ENCODE measurements around the gene PWWP2B. TPM values are rescaled to one million over a fixed set of nuclear protein-coding genes. Genes with fewer than 3 reads are reported as not detected.
"Not testable (repeated sequence)": the region's sequence is repeated elsewhere in the genome, so short reads cannot be mapped to it uniquely, and the experiment has no call there.

Gene PWWP2B
- total RNA-seq, 5 donors from 2014 or later (not counting 1 experiment from before 2014, with no cell fraction given) = 11.5 to 15.3 (median 13.6) TPM

GRCh38 chr10:132383751-132384196, 13.2 kb upstream of the PWWP2B start:
- Mint-ChIP-seq H3K36me3 (peaks cover 3% of the 10 kb centered on the region), H3K27me3 (no peaks in the 10 kb centered on the region), H3K27ac (no peak overlapping the region), H3K4me3 (no peak overlapping the region), H3K4me1 (peaks cover 7 to 21% (median 12%) of the 10 kb centered on the region in 3 donors), H3K9me3 (no peaks in the 10 kb centered on the region)
- DNase-seq = no peak
- H3K27ac ChIP-seq (ENCODE audit: low read length) = no peak overlapping the region
- no peak for ATAC-seq (replicated peaks in 1 of 4)
- no peaks in the 10 kb centered on the region for H3K36me3 ChIP-seq (ENCODE audit: control insufficient read depth in 2 of 2, extremely low read depth in 1 of 2, insufficient read depth in 1 of 2, low read length in 1 of 2)
- no peak overlapping the region for H3K4me3 ChIP-seq (ENCODE audit: control insufficient read depth in 1 of 2, extremely low read depth in 1 of 2, low read length in 1 of 2)
- POLR2A ChIA-PET = no interaction called here
- CTCF ChIA-PET = no interaction called here
- H3K4me1 ChIP-seq (ENCODE audit: control insufficient read depth in 1 of 2, extremely low read depth in 1 of 2, insufficient read depth in 2 of 2, low read length in 2 of 2) = peaks cover 2 to 7% of the 10 kb centered on the region in 2 experiments
- WGBS (ENCODE audit: insufficient coverage) = 76% methylated on average over 13 of the region's 13 CpGs
- H3K27me3 ChIP-seq (replicated peaks in 1 of 2; ENCODE audit: control insufficient read depth in 2 of 2, extremely low read depth in 1 of 2, insufficient read depth in 2 of 2, low read length in 1 of 2) = peaks cover 0 to 6% of the 10 kb centered on the region in 2 experiments
- H3K9me3 ChIP-seq = no peaks in the 10 kb centered on the region

DNA sequence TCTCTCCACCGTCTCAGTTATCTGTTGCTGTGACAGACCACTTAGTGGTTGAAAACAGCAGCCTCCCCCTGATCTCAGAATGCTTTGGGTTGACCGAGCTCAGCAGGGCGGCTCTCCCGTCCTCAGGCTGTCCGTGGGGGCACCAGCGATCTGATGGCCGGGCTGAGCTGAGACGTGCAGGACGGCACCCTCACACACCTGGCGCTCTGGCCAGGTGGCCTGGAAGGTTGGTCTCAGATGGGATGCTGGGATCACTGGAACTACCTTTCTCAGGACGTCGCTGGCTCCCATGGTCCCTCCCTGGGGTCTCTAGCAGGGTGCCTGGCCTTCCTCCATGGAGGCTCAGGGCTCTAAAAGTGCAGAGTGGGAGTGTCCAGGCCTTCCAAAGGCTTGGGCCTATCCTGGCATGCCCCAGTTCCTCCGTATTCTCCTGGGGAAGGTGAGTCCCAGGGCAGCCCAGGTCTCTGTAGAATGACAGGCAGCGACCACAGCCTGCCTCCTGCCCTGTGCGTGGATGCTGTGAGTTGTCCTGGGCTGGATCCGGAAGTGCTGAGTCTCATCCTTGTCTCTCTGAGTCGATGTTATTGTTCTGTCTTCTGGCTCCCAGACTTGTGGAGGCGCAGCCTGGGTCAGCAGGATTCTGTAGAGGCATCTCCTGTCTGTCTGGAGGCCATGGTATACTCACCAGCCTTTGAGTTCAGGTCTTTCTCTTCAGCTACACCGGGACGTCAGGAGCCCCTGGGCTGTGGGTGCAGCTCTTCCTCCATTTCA, 12.2 kb upstream of the PWWP2B start:
- no peak overlapping the region for H3K4me3 ChIP-seq (ENCODE audit: control insufficient read depth in 1 of 2, extremely low read depth in 1 of 2, low read length in 1 of 2)
- peaks cover 0 to 10% of the 10 kb centered on the region in 2 experiments for H3K27me3 ChIP-seq (replicated peaks in 1 of 2; ENCODE audit: control insufficient read depth in 2 of 2, extremely low read depth in 1 of 2, insufficient read depth in 2 of 2, low read length in 1 of 2)
- Mint-ChIP-seq H3K9me3 (no peaks in the 10 kb centered on the region), H3K4me3 (no peak overlapping the region), H3K27me3 (no peaks in the 10 kb centered on the region), H3K36me3 (no peaks in the 10 kb centered on the region), H3K4me1 (peaks cover 7 to 21% (median 12%) of the 10 kb centered on the region in 3 donors), H3K27ac (no peak overlapping the region)
- no peaks in the 10 kb centered on the region for H3K9me3 ChIP-seq
- H3K27ac ChIP-seq (ENCODE audit: low read length) = no peak overlapping the region
- peaks cover 2 to 14% of the 10 kb centered on the region in 2 experiments for H3K4me1 ChIP-seq (ENCODE audit: control insufficient read depth in 1 of 2, extremely low read depth in 1 of 2, insufficient read depth in 2 of 2, low read length in 2 of 2)
- no peaks in the 10 kb centered on the region for H3K36me3 ChIP-seq (ENCODE audit: control insufficient read depth in 2 of 2, extremely low read depth in 1 of 2, insufficient read depth in 1 of 2, low read length in 1 of 2)
- no peak for DNase-seq
- ChIA-PET POLR2A (no interaction called here), CTCF (no interaction called here)
- no peak for ATAC-seq (replicated peaks in 1 of 4)
- 91% methylated on average over 14 of the region's 20 CpGs for WGBS (ENCODE audit: insufficient coverage)

GRCh38 chr10:132385389-132385667, 11.7 kb upstream of the PWWP2B start:
- Histone ChIP-seq H3K36me3 (ENCODE audit: control insufficient read depth in 2 of 2, extremely low read depth in 1 of 2, insufficient read depth in 1 of 2, low read length in 1 of 2) (no peaks in the 10 kb centered on the region), H3K4me1 (ENCODE audit: control insufficient read depth in 1 of 2, extremely low read depth in 1 of 2, insufficient read depth in 2 of 2, low read length in 2 of 2) (peaks cover 2 to 14% of the 10 kb centered on the region in 2 experiments), H3K4me3 (ENCODE audit: control insufficient read depth in 1 of 2, extremely low read depth in 1 of 2, low read length in 1 of 2) (no peak overlapping the region), H3K27ac (ENCODE audit: low read length) (no peak overlapping the region), H3K9me3 (no peaks in the 10 kb centered on the region), H3K27me3 (replicated peaks in 1 of 2; ENCODE audit: control insufficient read depth in 2 of 2, extremely low read depth in 1 of 2, insufficient read depth in 2 of 2, low read length in 1 of 2) (peaks cover 0 to 10% of the 10 kb centered on the region in 2 experiments)
- H3K4me1 Mint-ChIP-seq = peaks cover 7 to 21% (median 12%) of the 10 kb centered on the region in 3 donors
- ATAC-seq (replicated peaks in 1 of 4) = no peak
- CTCF ChIA-PET = no interaction called here
- H3K36me3 Mint-ChIP-seq = no peaks in the 10 kb centered on the region
- H3K27me3 Mint-ChIP-seq = no peaks in the 10 kb centered on the region
- POLR2A ChIA-PET = no interaction called here
- no peak for DNase-seq
- H3K27ac Mint-ChIP-seq = no peak overlapping the region
- 68% methylated on average over 2 of the region's 5 CpGs for WGBS (ENCODE audit: insufficient coverage)
- no peak overlapping the region for H3K4me3 Mint-ChIP-seq
- no peaks in the 10 kb centered on the region for H3K9me3 Mint-ChIP-seq

DNA sequence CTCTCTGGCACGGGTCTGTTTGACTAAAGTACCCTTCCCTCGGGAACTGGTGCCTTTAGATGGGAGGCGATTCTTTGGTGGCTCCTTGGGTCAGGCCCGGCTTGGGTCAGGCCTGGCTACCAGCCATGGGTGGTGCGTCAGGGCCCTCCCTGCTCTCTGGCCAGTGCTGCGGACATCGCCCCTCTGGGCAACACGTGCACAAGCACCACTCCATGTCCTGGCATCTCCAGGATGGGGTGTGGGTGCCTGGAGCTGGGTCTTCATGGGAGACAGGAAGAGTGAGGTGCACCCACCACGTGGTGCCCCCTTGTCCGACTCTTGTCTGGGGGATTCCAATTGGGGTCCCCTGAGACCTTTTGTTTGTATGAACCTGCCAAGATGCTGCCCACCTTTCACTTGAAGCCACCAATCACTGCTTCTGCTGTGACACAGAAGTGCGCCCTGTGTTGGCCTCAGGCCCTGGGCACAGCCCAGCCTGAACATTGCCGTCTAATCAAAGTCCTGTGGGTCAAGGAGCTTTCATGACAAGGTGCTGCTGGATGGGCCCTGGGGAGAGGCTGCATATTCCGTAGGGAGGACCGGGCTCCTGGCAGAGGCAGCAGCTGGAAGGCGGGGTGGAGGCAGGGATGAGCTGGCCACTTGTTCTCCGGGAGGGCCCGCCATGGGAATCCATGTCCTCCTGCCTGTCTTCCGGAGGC, 11.1 kb upstream of the PWWP2B start:
- Mint-ChIP-seq H3K4me3 (no peak overlapping the region), H3K27me3 (no peaks in the 10 kb centered on the region), H3K27ac (no peak overlapping the region), H3K4me1 (peaks cover 7 to 21% (median 12%) of the 10 kb centered on the region in 3 donors), H3K9me3 (no peaks in the 10 kb centered on the region), H3K36me3 (no peaks in the 10 kb centered on the region)
- no peak for DNase-seq
- Histone ChIP-seq H3K27ac (ENCODE audit: low read length) (no peak overlapping the region), H3K4me1 (ENCODE audit: control insufficient read depth in 1 of 2, extremely low read depth in 1 of 2, insufficient read depth in 2 of 2, low read length in 2 of 2) (peaks cover 2 to 14% of the 10 kb centered on the region in 2 experiments), H3K36me3 (ENCODE audit: control insufficient read depth in 2 of 2, extremely low read depth in 1 of 2, insufficient read depth in 1 of 2, low read length in 1 of 2) (no peaks in the 10 kb centered on the region), H3K9me3 (no peaks in the 10 kb centered on the region), H3K4me3 (ENCODE audit: control insufficient read depth in 1 of 2, extremely low read depth in 1 of 2, low read length in 1 of 2) (no peak overlapping the region), H3K27me3 (replicated peaks in 1 of 2; ENCODE audit: control insufficient read depth in 2 of 2, extremely low read depth in 1 of 2, insufficient read depth in 2 of 2, low read length in 1 of 2) (peaks cover 0 to 10% of the 10 kb centered on the region in 2 experiments)
- CTCF ChIA-PET = no interaction called here
- no peak for ATAC-seq (replicated peaks in 1 of 4)
- POLR2A ChIA-PET = no interaction called here
- 88% methylated on average over 18 of the region's 18 CpGs for WGBS (ENCODE audit: insufficient coverage)

- H3K4me3 ChIP-seq (ENCODE audit: control insufficient read depth in 1 of 2, extremely low read depth in 1 of 2, low read length in 1 of 2) = no peak overlapping the region
- no peak for DNase-seq
- peaks cover 7 to 20% (median 11%) of the 10 kb centered on the region in 3 donors for H3K4me1 Mint-ChIP-seq
- no peak for ATAC-seq (replicated peaks in 1 of 4)
- H3K4me1 ChIP-seq (ENCODE audit: control insufficient read depth in 1 of 2, extremely low read depth in 1 of 2, insufficient read depth in 2 of 2, low read length in 2 of 2) = peaks cover 2 to 14% of the 10 kb centered on the region in 2 experiments
- POLR2A ChIA-PET = no interaction called here
- no peaks in the 10 kb centered on the region for H3K36me3 Mint-ChIP-seq
- H3K9me3 ChIP-seq = no peaks in the 10 kb centered on the region
- H3K27ac ChIP-seq (ENCODE audit: low read length) = no peak overlapping the region
- 80% methylated on average over 4 of the region's 9 CpGs for WGBS (ENCODE audit: insufficient coverage)
- no peaks in the 10 kb centered on the region for H3K9me3 Mint-ChIP-seq
- peaks cover 0 to 10% of the 10 kb centered on the region in 2 experiments for H3K27me3 ChIP-seq (replicated peaks in 1 of 2; ENCODE audit: control insufficient read depth in 2 of 2, extremely low read depth in 1 of 2, insufficient read depth in 2 of 2, low read length in 1 of 2)
- H3K27me3 Mint-ChIP-seq = no peaks in the 10 kb centered on the region
- H3K4me3 Mint-ChIP-seq = no peak overlapping the region
- no peak overlapping the region for H3K27ac Mint-ChIP-seq
- H3K36me3 ChIP-seq (ENCODE audit: control insufficient read depth in 2 of 2, extremely low read depth in 1 of 2, insufficient read depth in 1 of 2, low read length in 1 of 2) = no peaks in the 10 kb centered on the region
- CTCF ChIA-PET = no interaction called here
Observed at GRCh38 chr10:132386419-132386831, 10.6 kb upstream of the PWWP2B start.

DNA sequence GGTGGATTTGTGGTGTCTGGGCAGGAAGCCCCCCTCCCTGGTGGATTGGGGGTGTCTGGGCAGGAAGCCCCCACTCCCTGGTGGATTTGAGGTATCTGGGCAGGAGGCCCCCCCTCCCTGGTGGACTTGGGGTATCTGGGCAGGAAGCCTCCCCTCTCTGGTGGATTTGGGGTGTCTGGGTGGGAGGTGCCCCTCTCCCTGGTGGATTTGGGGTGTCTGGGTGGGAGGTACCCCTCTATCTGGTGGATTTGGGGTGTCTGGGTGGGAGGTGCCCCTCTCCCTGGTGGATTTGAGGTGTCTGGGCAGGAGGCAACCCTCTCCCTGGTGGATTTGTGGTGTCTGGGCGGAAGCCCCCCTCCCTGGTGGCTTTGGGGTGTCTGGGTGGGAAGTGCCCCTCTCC, 10.1 kb upstream of the PWWP2B start:
- H3K36me3 Mint-ChIP-seq; H3K36me3 ChIP-seq (ENCODE audit: control insufficient read depth in 2 of 2, extremely low read depth in 1 of 2, insufficient read depth in 1 of 2, low read length in 1 of 2); H3K4me3 Mint-ChIP-seq; POLR2A ChIA-PET; ATAC-seq (replicated peaks in 1 of 4); H3K27ac Mint-ChIP-seq; H3K27ac ChIP-seq (ENCODE audit: low read length); DNase-seq; H3K9me3 ChIP-seq; H3K9me3 Mint-ChIP-seq; H3K4me3 ChIP-seq (ENCODE audit: control insufficient read depth in 1 of 2, extremely low read depth in 1 of 2, low read length in 1 of 2); H3K27me3 Mint-ChIP-seq: not testable (repeated sequence)
- no CpG with 5 or more reads among the region's 1 CpG for WGBS (ENCODE audit: insufficient coverage)
- Histone ChIP-seq H3K27me3 (replicated peaks in 1 of 2; ENCODE audit: control insufficient read depth in 2 of 2, extremely low read depth in 1 of 2, insufficient read depth in 2 of 2, low read length in 1 of 2) (peaks cover 0 to 10% of the 10 kb centered on the region in 2 experiments), H3K4me1 (ENCODE audit: control insufficient read depth in 1 of 2, extremely low read depth in 1 of 2, insufficient read depth in 2 of 2, low read length in 2 of 2) (peaks cover 2 to 14% of the 10 kb centered on the region in 2 experiments)
- CTCF ChIA-PET = interaction anchor here in 1 of 2 donors (0.6 kb wide), 1 partner anchor 67 kb away, joined by 3 read pairs; no protein-coding TSS in a partner anchor
- peaks cover 7 to 16% (median 7%) of the 10 kb centered on the region in 3 donors for H3K4me1 Mint-ChIP-seq

All from T-cell (primary cell).